ACHN (cell line): ENCODE measurements around the gene CHCHD1.
"Not testable (repeated sequence)": the region's sequence is repeated elsewhere in the genome, so short reads cannot be mapped to it uniquely, and the experiment has no call there.

ENCODE experiments used
- DNase-seq: peaks from one replicate; pipeline ENCODE4 v3.0.0-alpha.2; 2015
- in situ Hi-C: cut with HindIII; loops from 2 replicates; pipeline ENCODE4 v1.10.0; 2017; ENCODE audit warnings: low sequenced_read_pairs, low pct_ligation_motif_present, low pct_unique_long_range_greater_than_20kb

The CHCHD1 gene

DNA sequence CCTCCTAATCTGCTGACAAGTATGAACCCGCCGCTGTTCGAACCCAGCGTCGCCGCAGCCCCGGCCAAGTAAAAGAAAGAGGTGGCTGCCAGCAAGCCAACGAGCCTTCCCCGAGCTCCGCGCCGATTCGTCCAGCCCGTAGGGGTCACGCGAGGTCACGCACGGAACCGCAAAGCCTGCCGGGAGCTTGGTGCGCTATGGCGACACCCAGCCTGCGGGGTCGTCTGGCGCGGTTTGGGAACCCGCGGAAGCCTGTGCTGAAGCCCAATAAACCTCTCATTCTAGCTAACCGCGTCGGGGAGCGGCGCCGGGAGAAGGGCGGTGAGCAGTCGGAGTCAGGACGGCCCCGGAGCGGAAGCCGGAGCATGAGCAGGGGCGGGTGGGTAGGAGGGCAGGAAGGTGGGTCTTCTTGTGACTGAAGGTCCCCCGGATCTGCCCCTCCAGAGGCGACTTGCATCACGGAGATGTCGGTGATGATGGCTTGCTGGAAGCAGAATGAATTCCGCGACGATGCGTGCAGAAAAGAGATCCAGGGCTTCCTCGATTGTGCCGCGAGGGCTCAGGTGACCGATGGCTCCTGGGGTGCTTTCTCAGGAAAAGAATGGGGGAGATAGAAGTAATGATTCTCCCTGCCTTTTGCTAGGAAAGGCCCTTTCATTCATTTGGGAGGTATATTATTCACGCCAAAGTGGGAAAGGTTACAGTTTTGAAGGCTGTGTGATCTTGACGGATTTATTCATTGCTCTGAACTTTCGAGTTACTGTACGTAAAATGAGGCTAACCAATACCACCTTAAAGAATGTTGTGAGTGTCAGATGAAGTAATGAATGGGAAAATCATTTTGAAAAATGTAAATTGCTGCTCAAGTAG, at the start of gene CHCHD1:
Gene CHCHD1 (plus strand): TSS at position 170 of the 870 bp plus-strand sequence. CDS start 28 bp downstream, at position 198.
- DNase-seq = peak; percentile 91
- in situ Hi-C loops = no loop called here

DNA sequence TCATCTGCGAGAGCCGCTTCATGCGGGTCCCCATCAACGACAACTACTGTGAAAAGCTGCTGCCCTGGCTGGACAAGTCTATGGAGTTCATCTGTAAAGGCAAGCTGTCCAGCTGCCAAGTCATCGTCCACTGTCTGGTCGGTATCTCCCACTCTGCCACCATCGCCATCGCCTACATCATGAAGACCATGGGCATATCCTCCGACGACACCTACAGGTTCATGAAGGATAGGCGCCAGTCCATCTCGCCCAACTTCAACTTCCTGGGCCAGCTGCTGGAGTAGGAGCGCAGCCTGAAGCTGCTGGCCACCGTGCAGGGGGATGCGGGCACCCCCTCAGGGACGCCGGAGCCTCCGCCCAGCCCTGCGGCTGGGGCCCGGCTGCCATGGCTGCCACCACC, 49.4 kb upstream of the CHCHD1 start:
- in situ Hi-C loops = no loop called here
- no peak for DNase-seq

DNA sequence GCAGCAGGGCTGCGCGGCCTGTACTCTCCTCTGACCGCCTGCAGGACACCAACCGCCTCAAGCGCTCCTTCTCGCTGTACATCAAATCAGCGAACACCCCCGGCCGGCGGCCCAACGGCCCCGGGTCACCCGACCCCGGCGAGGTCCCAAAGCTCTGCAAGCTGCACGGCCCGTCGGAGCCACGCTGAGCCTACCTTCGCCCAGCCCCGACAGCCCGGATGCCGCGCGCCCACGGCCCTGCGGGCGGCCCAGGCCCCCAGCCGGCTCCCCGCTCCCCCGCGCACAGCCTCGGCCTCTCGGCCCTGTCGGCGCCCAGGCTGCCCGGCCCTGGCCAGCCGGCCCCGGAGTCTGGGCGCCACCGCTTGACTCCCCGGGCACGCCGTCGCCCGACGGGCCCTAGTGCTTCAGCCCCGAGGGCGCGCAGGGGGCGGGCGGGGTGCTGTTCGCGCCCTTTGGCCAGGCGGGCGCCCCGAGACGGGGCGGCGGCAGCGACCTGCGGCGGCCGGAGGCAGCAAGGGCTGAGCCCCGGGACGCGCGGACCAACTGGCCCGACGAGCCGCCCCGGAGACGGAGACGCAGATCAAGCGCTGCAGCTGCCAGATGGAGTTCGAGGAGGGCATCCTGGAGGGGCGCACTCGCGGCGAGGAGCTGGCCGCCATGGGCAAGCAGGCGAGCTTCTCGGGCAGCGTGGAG, 48.8 kb upstream of the CHCHD1 start:
- no peak for DNase-seq
- in situ Hi-C loops = no loop called here

DNA sequence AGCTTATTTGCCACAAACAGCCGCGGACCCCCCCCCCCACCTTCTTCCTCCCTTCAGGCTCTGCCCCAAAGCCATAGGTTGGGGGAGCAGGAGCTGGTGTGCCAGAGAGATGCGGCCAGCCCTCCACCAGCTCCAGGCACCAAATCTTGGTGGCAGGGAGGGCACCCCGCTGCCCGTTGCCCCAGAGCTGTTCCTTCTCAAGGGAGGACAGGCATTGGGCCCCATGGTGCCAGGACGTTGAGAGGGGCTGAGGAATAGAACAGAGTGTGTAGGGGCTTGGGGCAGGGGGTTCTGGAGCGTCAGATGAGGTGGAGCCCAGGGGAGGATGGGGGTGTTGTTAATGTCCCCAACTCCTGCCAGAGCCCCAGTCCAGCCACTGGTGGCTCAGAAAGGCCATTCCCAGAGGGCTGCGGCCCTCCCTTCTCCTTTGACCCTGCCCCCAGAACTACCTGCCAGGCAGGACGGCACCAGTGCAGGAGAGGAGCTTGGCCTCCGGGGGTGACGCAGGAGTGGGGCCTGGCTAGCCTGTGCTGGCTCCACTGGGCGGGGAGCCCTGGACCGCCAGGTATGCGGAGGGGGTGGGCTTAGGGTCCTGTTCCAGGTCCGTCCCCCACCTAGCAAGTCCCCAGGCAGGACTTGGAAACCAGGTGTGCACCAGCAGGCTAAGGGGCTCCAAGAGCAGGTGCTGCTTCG, 47.7 kb upstream of the CHCHD1 start:
- DNase-seq = no peak
- in situ Hi-C loops = no loop called here

DNA sequence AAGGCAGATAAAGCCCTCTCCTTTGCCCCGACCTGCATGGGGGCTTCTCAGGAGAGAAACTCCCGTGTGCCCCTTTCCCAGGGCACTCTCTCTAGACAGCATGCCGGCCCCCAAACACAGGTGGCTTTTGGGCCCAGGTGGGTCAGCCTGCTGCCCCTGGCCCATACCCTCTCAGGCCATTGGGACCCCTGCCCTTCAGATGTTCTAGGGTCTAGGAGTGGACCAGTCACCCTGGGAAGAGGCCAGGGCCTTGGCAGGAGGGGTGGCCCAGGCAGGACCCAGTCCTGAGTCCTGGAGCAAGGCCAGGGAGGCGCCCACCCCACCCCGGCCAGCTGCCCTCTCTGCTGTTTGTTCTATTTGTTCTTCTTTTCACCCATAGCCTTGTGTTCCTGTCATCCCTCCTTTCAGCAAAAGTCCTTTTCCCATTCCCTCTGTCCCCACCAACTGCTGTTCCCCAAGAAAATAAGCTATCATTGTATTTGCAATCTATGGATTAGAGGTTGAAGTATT, 47.0 kb upstream of the CHCHD1 start:
- in situ Hi-C loops = no loop called here
- DNase-seq = no peak

DNA sequence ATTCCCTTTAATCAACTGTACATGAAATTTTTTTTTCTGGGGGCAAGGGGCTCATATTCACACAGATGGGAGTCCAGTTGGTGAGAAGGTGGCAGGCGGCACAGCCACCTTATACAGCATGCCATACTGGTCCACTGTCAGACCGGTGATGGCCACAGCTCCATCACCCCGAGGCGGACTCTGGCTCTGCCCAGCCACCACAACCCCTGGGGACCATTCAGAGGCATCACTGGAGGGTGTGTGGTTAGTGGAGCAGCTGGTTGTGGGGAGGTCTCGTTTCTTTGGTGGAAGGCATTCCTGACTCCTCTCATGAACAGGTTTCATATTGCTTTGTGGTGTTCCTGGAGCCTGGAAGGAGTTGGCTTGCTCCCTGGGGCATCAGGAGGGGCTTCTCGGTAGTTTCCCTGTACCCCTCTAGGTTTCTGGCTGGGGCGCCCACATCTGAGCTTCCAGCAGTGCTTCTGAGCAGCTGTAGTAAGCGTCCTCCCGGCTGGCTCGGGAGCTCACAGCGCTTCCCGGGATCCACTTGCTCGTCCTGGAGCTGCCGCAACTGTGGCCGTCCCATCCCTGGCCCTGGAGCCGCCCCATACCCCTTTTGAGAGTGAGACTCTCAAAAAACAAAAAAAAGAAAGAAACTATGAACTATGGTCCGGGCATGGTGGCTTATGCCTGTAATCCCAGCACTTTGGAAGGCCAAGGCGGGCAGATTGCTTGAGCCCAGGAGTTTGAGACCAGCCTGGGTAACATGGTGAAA, 41.2 kb upstream of the CHCHD1 start:
- in situ Hi-C loops, DNase-seq: not testable (repeated sequence)

DNA sequence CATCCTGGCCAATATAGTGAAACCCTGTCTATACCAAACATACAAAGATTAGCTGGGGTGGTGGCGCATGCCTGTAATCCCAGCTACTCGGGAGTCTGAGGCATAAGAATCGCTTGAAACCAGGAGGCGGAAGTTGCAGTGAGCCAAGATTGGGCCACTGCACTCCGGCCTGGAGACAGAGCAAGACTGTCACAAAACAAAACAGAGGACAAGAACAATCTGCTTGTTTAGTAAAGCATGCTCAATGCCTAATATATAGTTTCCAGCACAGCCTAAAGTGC, 39.5 kb upstream of the CHCHD1 start:
- in situ Hi-C loops = no loop called here
- DNase-seq = no peak

GRCh38 chr10:73743327-73743904, 38.4 kb upstream of the CHCHD1 start:
- in situ Hi-C loops = no loop called here
- DNase-seq = no peak

GRCh38 chr10:73743905-73744663, 37.8 kb upstream of the CHCHD1 start, which contains the start of gene SEC24C:
Gene SEC24C (plus strand): TSS chr10:73744372. CDS start chr10:73746833, 2,461 bp downstream.
- DNase-seq = peak; percentile 97
- in situ Hi-C loops = no loop called here

- peak; percentile 78 for DNase-seq
Observed at GRCh38 chr10:73744664-73744975, 37.2 kb upstream of the CHCHD1 start.

DNA sequence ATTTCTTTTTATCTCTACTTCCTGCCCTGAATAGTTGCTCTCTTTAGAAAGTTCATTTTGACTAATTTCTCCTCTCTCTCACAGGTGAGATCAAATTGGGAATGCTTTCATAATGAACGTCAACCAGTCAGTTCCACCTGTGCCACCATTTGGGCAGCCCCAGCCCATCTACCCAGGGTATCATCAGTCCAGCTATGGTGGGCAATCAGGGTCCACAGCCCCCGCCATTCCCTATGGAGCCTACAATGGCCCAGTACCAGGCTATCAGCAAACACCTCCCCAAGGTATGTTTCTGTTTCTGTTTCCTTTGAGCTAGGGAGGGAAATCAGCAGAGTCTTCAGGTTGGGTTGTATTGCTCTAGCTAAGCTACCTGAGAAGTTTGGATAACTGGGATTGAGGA, 35.1 kb upstream of the CHCHD1 start:
- no peak for DNase-seq
- in situ Hi-C loops = no loop called here

More at GRCh38 chr10:73744664-73744975, 37.2 kb upstream of the CHCHD1 start:
- in situ Hi-C loops = no loop called here

- in situ Hi-C loops = no loop called here
- DNase-seq = no peak
Observed at GRCh38 chr10:73750819-73751218, 31.0 kb upstream of the CHCHD1 start.

DNA sequence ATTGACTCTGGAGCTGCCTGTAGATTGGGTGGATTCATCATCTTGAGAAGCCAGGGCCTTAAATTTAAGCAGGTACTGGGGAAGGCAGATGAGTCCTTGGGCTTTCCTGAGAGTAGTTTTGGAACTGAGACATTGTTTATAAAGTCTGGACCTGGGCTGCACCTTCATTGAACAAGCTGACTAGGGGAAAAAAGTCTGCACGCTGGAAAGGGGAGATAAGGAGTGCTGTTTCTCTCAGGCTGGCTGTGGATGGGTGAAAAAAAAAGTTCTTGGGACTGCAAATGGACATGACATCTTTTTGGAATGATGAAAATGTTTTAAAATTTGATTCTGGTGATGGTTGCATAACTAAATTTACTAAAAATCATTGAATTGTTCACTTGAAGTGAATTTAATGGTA, 25.7 kb upstream of the CHCHD1 start:
- no peak for DNase-seq
- in situ Hi-C loops = no loop called here

DNA sequence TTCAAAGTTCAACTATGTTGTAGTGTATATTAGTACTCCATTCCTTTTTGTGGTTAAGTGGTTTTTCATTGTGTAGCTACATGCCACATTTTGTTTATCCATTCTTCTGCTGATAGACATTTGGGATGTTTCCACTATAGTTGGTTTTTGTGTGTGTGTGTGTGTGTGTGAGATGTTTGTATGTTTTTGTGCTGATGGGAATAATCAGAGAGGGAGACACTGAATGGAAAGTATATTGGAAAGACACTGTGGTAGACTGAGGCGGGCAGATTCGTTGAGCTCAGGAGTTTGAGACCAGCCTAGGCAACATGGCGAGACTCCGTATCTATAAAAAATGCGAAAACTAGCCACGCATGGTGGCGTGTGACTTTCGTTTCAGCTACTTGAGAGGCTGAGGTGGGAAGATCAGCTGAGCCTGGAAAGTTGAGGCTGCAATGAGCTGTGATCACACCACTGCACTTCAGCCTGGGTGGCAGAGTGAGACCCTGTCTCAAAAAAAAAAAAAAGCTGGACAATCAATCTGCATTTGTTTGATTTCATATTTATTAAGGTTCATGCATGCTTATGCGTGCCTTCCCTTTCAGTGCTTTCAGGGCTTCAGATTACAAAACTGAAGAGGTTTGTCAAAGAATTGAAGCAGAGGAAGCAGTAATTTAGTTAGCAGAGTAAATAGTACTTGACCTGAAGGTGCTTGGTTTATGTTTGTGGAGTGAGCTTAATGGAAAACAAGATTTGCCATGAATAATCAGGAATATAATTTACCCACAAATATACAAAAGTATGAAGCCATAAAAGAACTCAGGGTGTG, 22.9 kb upstream of the CHCHD1 start:
- in situ Hi-C loops = no loop called here
- DNase-seq = no peak

DNA sequence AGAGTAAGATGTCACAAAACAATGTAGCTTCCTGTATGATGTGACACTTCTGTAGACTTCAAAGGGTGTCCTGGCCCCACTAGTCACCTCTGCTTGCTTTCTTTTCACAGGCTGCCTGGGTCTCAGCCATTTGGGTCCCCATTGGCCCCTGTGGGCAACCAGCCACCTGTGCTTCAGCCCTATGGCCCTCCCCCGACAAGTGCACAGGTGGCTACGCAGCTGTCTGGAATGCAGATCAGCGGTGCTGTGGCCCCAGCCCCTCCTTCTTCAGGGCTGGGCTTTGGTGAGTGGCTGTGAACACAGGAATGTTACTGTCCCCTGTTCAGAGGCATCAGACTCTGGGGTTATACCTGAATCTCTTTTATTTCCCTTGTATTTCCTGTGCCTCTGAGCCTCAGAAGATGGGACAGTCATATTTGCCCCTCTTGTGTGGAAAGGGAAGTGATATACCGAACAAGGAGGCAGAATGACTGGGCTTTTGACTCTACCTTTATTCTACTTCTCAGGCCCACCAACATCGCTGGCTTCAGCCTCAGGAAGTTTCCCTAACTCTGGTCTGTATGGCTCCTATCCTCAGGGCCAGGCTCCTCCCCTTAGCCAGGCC, 22.2 kb upstream of the CHCHD1 start:
- in situ Hi-C loops = no loop called here
- no peak for DNase-seq

DNA sequence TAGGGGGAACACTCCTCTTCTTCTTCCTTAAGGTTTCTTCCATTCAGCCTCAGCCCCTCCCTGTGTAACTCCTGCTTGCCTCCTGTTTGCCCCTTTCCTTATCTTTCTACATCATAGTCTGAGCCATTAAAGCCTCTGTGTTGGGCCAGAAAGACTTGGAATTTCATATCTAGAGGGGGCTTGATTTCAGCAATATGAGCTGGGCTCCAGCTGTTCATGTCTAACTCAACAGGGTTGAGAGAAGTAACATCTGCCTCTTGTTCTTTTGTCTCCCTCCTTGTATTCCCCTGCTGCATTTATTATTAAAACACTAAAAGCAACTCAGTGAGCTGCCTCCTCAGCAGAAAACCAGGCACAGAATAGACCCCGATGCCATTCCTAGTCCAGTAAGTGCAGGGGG, 20.1 kb upstream of the CHCHD1 start:
- no peak for DNase-seq
- in situ Hi-C loops = no loop called here

DNA sequence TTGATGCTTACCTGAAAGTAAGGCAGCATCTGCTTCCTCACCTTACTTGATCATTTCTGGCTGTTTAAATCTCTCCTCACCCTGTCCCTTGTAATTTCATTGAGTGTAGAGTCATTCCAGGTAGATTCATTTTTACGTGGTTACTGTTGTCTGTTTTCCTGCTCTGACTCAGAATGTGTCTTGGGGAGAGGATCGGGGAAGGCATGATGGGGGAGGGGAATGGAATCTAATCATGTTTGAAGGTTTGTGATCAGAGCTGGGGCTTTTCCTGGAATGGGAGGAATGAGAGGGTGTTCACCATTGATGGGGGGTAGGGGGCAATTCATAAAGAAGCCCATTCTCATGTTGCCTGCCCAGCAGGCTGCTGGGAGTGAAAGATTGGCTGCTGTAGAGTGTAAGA, 18.9 kb upstream of the CHCHD1 start:
- no peak for DNase-seq
- in situ Hi-C loops = no loop called here
